IPS-NIHi7 (cell line): Measurements from ENCODE around the gene ST6GALNAC6.

Experiments
- DNase-seq: peaks from one replicate; pipeline ENCODE4 v3.0.0; 2012; ENCODE audit warnings: mixed read lengths; ENCODE audit errors: extremely low spot score

Gene ST6GALNAC6

GRCh38 chr9:127916720-127917581, 17.5 kb upstream of the ST6GALNAC6 start, which contains the start of gene ST6GALNAC4:
Gene ST6GALNAC4 (minus strand): TSS chr9:127917041. CDS start chr9:127916419, 622 bp downstream.
- peak; percentile 99 for DNase-seq

DNA sequence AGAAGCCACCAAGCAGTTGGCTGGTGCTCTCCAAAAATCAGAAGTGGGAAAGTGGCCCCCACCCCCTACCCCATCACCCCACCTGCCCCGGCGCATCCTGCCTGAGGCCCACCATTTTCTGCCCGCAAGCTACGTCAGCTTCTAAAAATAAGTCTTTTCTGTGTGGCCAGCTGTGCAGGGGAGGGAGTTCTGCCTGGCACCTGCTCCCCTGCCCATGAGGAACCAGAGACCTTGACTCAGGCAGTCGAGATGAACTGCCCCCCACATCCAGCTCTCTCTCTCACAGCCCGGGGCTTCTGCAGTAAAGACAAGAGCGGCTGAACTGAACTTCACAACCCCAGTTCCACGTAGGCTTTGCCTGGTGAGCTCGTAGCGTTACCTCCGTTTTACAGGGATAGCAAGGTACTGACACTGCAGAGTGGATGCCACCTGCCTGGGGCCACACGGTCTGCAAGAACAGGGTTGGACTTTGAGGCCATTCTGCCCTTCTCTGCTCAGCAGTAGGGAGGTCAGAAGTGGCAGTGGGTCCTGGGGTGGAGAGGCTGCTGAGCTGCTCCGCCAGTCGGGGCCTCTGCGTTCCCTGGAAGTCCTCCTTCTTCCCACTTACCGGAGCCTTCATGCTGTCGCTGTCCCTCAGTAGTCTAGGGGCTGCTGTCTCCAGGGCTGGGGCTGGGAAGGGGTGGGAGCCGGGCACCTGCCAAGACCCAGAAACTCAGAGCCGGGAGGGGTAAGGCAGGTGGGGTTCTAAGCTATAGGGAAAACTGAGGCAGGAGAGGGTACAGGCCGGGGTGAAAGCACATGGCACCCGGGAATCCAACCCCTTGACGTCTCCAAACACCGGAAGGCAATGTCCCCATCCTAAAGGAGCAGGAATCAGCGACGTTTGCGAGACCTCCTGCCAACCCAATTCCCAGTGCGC, 16.7 kb upstream of the ST6GALNAC6 start:
- DNase-seq, result no peak

GRCh38 chr9:127915325-127915752, 15.9 kb upstream of the ST6GALNAC6 start:
- DNase-seq, result no peak

GRCh38 chr9:127913682-127914081, 14.3 kb upstream of the ST6GALNAC6 start:
- DNase-seq, result no peak

- no peak for DNase-seq
Observed at GRCh38 chr9:127912882-127913281, 13.5 kb upstream of the ST6GALNAC6 start.

GRCh38 chr9:127912296-127912695, 12.9 kb upstream of the ST6GALNAC6 start:
- DNase-seq, result no peak

DNA sequence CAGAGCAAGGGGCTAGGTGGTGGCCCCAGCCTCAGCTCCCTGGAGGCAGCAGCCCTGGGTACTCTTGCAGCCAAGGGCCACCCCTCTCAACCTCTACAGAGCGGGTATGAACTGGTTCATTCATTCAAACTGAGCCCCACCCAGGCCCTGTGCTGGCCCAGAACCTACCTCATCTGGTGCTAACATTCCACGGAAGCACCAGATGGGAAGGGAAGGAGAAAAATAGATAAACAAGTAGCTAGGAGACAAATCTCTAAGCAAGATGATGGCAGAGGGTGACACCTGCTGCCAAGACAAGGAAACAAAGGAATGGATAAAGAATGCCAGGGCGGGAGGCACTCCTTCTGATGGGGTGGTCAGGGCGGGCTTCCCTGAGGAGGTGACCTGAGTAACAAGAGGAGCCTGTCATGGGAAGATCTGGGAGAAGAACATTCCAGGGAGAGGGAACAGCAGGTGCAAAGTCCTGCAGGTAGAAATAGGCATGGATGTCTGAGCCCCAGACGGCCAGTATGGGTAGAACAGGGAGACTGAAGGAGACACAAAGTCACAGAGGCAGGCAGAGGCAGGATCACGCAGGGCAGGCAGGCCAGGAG, 11.3 kb upstream of the ST6GALNAC6 start:
- DNase-seq, result no peak

GRCh38 chr9:127909839-127910273, 10.5 kb upstream of the ST6GALNAC6 start:
- DNase-seq, result no peak

- no peak for DNase-seq
Observed at GRCh38 chr9:127908660-127908926, 9.2 kb upstream of the ST6GALNAC6 start.

DNA sequence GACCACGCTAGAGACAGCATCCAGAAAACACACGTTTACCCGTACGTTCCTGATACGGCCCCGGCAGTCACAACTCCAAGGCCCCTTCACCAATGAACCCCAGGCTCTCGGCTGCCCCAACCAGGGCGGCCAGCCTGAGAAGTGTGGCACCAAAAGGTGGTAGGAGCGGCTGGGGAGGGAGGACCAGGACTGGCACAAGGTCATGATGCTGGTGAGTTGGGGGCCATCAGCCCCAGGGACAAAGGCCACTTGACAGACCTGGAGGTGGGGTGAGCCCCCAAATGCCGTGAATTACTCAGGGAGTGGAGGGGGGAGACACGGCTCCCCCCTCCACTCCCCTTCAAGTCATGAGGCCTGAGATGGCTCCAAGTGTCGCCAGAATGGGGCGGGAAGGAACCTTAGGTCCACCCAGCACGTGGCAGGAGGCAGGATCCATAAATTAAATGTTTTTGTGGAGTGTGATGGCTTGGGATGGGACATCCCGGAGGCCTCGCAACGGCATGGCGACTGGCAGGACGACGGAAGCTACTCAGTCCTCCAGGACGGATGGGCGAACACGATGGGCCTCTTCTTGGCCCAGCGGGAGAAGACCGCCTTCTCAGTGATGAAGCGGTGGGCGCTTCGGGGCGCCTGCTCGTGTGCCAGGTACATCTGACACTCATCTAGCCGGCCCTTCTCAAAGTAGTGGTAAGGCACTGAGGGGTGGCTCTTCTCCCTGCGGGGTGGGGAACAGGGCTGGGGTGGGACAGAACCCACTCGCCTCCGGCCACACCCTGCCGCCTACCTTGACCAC, 8.7 kb upstream of the ST6GALNAC6 start:
- no peak for DNase-seq

DNA sequence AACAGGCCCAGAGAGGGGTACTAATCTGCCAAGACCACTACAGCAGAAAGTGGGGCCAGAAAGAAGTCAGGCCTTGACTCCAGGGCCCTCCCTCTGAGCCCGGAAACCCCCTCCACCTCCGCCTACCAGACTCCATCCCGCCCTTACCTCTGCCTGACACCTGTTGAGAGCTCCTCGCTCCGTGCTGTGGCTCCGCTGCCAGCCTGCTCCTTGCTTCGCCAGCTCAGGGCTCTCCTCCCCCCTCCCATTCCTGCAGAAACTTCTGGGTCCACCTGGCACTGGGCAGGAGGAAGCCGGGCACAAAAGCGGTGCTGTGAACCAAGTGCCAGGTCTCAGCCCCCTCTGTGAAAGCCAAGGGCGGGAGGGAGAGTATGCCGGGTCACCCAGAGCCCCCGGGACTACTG, 6.4 kb upstream of the ST6GALNAC6 start:
- no peak for DNase-seq

DNA sequence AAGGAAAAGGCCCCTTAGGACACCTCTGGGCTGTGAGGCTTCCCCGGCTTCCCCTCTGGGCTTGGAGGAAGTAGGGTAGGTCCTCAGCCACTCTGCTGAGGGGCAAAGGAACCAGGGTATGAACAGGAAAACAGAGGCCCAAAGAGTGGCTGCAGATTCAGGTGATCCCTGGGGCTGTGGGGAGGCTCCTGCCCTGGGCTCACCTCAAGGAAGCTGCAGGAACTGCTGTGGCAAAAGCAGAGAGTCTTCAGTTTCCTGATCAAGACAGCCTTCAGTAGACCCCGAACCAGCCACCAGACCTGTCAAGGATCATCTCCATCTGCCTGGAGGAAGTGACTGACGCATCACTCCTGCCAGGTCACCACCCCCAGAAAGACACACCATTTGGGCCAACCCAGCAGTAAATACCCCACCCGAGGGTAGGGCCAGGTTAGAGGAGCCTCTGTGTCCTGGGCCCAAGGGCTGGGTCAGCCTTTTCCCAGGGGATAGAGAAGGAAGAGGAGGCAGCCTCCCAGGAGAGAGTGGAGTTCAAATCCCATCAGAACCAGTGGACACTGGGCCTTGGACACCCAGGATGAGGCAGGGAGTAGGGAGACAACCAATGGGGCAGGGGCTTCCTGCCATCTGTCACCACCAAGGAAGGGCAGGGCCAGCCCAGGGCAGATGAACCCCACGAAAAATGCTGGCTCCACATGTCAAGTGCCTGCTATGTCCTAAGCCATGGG, 5.8 kb upstream of the ST6GALNAC6 start:
- no peak for DNase-seq

- no peak for DNase-seq
Observed at GRCh38 chr9:127904561-127905003, 5.2 kb upstream of the ST6GALNAC6 start.

DNA sequence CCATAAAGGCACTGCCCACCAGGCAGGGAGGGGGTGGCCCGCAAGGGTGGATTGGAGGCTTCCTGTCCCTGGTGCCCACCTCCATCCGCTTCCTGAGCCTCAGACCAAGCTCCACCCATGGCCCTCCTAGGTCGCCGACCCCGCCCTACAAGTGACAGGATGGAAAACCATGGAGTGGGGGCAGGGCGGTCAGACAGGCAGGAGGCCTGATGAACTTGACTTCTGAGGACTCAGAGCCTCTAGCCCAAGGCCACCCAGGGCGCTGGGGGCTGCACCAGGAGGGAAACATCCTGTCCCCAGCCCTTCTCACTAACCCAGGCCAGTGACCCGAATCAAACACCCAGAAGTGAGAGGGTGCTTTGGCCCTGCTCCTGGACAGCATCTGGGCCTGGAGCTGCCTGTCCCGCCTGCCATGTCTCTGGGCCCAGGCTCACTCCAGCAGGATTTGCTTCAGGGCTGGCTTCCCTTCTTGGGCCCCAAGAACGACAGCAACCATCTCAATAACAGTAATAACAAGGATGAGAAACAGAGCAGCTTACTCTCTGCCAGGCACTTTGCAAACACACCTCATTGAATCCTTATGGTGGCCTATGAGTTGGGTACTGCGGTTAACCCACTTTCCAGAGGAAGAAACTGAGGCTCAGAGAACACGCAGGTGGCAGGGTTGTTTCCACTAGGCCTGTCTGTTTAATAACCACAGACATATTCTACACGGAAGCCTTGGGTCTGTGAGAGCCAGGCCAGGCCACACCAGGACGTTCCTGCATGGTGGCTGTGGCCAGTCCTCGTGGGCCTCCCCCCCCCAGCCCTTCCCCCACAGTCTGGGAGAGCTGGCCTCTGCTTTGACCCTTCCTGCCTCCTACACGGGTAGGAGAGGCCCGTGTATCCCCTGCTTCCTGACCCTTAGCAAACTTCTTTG, 4.4 kb upstream of the ST6GALNAC6 start:
- peak; percentile 76 for DNase-seq

DNA sequence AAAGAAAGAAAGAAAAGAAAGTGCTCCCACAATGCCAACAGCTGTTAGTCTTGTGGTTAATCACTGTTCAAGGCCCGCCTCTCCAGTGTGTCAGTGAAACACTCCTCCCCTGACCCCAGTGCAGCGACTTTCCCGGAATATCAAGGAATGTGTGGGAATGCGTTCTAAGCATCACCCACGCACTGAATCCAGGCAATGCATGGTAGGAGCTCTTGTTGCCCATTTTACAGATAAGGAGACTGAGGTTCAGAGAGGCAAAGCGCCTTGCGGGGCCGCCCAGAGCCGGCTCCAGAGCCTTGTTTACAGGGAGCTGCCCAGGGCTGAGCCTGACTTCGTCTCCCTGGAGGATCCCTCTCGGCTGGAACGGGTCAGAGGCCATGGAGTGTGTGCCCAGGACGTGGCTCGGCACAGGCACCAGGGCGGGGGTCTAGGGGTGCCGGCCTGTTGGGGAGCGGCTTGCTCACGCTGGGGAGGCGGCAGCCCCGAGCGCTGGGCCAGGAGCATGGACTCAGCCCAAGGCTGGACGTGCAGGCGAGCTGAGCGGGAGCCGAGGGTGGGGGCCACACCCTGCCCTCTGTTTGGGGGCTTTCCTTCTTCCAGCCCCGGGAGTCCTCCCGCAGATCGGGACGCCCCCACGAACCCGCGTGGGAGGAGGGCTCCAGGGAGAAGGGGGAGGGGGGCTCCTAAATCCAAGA, 823 bp downstream of the ST6GALNAC6 start:
- no peak for DNase-seq

DNA sequence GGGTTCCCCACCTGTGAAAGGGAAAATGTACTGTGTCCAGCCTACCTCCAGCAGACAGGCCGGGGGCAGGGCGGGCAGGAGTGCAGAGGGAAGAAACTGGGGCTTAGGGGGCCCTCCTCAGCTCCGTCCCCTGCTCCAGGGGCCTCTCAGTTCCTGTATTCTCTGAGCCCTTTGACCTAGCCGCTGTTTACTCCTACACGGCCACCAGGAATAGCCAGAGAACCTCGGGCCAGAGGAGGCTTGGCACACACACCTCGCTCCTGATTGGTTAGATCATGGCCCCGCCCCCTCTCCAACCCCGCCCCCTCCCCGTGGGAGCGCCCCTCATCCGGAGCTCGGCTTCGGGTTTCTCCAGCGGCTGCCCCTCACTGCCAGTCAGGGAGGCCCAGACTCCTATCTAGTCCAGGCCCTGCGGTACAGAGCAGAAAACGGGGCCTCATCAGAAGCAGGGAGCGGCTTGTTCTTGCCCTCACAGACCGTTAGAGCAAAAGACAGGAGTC, 2.2 kb downstream of the ST6GALNAC6 start:
- peak; percentile 96 for DNase-seq

GRCh38 chr9:127896395-127897192, 2.8 kb downstream of the ST6GALNAC6 start:
- DNase-seq, result no peak

DNA sequence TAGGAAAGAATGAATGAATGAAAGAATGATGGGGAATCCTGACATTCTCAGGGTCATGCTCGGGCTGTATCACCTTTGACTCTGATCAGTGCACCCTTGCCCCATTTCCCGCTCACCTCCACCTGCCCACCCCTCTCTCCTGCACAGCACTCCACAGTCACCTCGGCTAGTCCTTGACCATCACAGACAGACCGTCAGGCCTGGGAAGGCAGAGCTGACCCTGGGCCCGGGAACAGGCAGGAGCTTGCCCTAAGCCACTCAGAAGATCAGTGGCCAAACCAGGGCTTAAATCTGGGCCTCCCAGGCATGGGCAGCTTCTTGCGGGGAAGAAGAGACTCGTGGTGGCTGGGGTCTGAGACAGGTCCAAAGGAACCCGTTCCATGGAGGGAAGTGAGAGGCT, 3.6 kb downstream of the ST6GALNAC6 start:
- no peak for DNase-seq
